Uterus (tissue), 4 donors: ENCODE data around the gene POLD1. TPM values are rescaled to one million over a fixed set of nuclear protein-coding genes. Genes with fewer than 3 reads are reported as not detected.

Source experiments
- DNase-seq, 2 donors: peaks; one replicate each; pipeline ENCODE4 v3.0.0-alpha.2; 2019 to 2020
- H3K27ac ChIP-seq, 2 donors: fragments of 200-600 bp; sonication (generic); 1 replicate in 1 of 2; 2 replicates in 1 of 2; pipeline ENCODE4 v1.5.1; 2016 to 2018
- H3K27me3 ChIP-seq, 2 donors: fragments of 200-600 bp; sonication (generic); one replicate each; pipeline ENCODE4 v1.5.1; 2018 to 2019; ENCODE audit warnings: control low read depth in 1 of 2
- H3K36me3 ChIP-seq, 2 donors: fragments of 200-600 bp; sonication (generic); one replicate each; pipeline ENCODE4 v1.5.1; 2019; ENCODE audit warnings: control low read depth in 1 of 2
- H3K4me1 ChIP-seq, 2 donors: fragments of 200-600 bp; sonication (generic); one replicate each; pipeline ENCODE4 v1.5.1; 2018 to 2019; ENCODE audit warnings: control low read depth in 1 of 2
- H3K4me3 ChIP-seq, 2 donors: fragments of 200-600 bp; sonication (generic); 1 replicate in 1 of 2; 2 replicates in 1 of 2; pipeline ENCODE4 v1.5.1; 2018 to 2019; ENCODE audit warnings: mild to moderate bottlenecking in 1 of 2
- H3K9me3 ChIP-seq, 2 donors: fragments of 200-600 bp; sonication (generic); one replicate each; pipeline ENCODE4 v1.5.1; 2019; ENCODE audit warnings: control low read depth in 1 of 2
- POLR2A ChIP-seq, 2 donors: fragments of 450-650 bp; IDR thresholded peaks; one replicate each; pipeline ENCODE4 v1.6.1; 2016; ENCODE audit warnings: antibody characterized with exemption in 2 of 2, mild to moderate bottlenecking in 1 of 2, moderate library complexity in 1 of 2
- intact Hi-C: fragments of 100-400 bp; cut with DNase I; formaldehyde crosslinking; loops from one replicate; pipeline ENCODE4 v1.15.1; 2023; ENCODE audit warnings: low total_unique reads
- total RNA-seq, 4 donors: library from RNA; depleted of rRNA in 3 of 4; stranded (reverse); fragments of >200 nt in 3 of 4; gene quantifications; one replicate each; pipeline versions ENCODE4 v1.1.0 to v1.2.4, GENCODE V29; 2014 to 2023
- TF ChIP-seq, protein P1 (sequence below), 4 experiments: fragments of 200-600 bp in 2 of 4; fragments of 450-650 bp in 2 of 4; sonication (generic) in 2 of 4; IDR thresholded peaks; one replicate each; pipeline ENCODE4 v1.5.1; 2016 to 2019; ENCODE audit warnings: antibody characterized with exemption in 4 of 4, mild to moderate bottlenecking in 2 of 4, moderate library complexity in 1 of 4
- donor health status: DM: yes; HTN: yes; CAD: no.

POLD1 gene
- total RNA-seq, 4 donors from 2014 or later, result 10.6 to 47.9 (median 24.0) TPM

DNA sequence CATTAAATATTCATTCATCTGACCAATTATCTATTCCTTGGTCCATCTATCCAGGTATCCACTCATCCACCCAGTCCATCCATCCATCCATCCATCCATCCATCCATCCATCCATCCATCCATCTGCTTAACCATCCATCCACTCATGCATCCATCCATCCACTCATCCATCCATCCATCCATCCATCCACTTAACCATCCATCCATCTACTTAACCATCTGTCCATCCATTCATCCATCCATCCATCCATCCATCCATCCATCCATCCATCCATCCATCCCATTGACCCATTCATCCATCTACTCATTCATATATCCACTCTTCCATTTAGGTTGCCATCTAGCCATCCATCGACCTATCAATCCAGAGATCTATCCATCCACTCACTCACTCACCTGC is 59.9 kb downstream of the POLD1 start:
- Histone ChIP-seq H3K4me3 (no peak overlapping the region), H3K36me3 (no peaks in the 10 kb centered on the region), H3K9me3 (no peaks in the 10 kb centered on the region), H3K27ac (no peak overlapping the region), H3K27me3 (no peaks in the 10 kb centered on the region), H3K4me1 (no peaks in the 10 kb centered on the region)
- intact Hi-C loops, result no loop called here
- no peak for DNase-seq
- TF ChIP-seq, protein P1, sequence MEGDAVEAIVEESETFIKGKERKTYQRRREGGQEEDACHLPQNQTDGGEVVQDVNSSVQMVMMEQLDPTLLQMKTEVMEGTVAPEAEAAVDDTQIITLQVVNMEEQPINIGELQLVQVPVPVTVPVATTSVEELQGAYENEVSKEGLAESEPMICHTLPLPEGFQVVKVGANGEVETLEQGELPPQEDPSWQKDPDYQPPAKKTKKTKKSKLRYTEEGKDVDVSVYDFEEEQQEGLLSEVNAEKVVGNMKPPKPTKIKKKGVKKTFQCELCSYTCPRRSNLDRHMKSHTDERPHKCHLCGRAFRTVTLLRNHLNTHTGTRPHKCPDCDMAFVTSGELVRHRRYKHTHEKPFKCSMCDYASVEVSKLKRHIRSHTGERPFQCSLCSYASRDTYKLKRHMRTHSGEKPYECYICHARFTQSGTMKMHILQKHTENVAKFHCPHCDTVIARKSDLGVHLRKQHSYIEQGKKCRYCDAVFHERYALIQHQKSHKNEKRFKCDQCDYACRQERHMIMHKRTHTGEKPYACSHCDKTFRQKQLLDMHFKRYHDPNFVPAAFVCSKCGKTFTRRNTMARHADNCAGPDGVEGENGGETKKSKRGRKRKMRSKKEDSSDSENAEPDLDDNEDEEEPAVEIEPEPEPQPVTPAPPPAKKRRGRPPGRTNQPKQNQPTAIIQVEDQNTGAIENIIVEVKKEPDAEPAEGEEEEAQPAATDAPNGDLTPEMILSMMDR (IDR thresholded peaks at IDR 0.05), result no peak
- no peak for TF ChIP-seq POLR2A (IDR thresholded peaks at IDR 0.05)

DNA sequence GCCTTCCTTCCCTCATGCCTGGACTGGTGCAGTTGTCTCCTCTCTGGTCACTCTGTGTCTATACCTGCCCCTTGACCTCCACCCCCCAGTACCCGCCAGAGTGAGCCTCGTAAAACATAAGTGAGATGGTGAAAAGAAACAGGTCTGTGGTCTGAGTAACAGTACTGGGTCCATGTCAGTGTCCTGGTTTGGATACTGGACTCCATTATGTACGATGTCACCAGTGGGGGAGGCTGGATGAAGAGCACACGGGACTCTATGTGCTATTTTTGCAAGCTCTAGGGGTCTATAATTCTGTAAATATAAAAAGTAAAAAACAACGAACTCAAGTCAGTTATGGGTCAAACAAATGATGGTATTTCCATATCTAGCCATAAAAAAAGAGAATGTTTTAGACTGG is 62.9 kb downstream of the POLD1 start:
- TF ChIP-seq, protein P1 (IDR thresholded peaks at IDR 0.05), result no peak
- TF ChIP-seq POLR2A (IDR thresholded peaks at IDR 0.05), result no peak
- Histone ChIP-seq H3K9me3 (no peaks in the 10 kb centered on the region), H3K36me3 (no peaks in the 10 kb centered on the region), H3K27ac (no peak overlapping the region), H3K27me3 (no peaks in the 10 kb centered on the region), H3K4me3 (no peak overlapping the region), H3K4me1 (no peaks in the 10 kb centered on the region)
- no peak for DNase-seq
- intact Hi-C loops, result no loop called here

DNA sequence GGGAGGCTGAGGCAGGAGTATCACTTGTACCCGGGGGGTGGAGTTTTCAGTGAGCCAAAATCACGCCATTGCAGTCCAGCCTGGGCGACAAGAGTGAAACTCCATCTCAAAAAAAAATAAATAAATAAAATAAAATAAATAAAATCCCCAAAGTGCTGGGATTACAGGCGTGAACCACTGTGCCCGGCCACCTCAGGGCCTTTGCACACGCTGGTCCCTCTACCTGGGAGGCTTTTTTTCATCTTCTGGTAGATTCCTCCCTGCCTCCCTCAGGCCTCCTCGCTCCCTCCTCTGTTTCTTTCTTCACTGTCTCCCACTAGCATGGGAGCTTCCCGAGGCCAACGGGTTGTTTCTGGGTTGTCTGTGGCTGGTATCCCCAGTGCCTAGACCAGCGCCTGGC is 63.6 kb downstream of the POLD1 start:
- intact Hi-C loops, result no loop called here
- no peaks in the 10 kb centered on the region for H3K36me3 ChIP-seq
- DNase-seq, result no peak
- H3K27me3 ChIP-seq, result no peaks in the 10 kb centered on the region
- TF ChIP-seq, protein P1 (IDR thresholded peaks at IDR 0.05), result no peak
- no peak for TF ChIP-seq POLR2A (IDR thresholded peaks at IDR 0.05)
- no peaks in the 10 kb centered on the region for H3K9me3 ChIP-seq
- H3K4me1 ChIP-seq, result no peaks in the 10 kb centered on the region
- no peak overlapping the region for H3K27ac ChIP-seq
- H3K4me3 ChIP-seq, result no peak overlapping the region

DNA sequence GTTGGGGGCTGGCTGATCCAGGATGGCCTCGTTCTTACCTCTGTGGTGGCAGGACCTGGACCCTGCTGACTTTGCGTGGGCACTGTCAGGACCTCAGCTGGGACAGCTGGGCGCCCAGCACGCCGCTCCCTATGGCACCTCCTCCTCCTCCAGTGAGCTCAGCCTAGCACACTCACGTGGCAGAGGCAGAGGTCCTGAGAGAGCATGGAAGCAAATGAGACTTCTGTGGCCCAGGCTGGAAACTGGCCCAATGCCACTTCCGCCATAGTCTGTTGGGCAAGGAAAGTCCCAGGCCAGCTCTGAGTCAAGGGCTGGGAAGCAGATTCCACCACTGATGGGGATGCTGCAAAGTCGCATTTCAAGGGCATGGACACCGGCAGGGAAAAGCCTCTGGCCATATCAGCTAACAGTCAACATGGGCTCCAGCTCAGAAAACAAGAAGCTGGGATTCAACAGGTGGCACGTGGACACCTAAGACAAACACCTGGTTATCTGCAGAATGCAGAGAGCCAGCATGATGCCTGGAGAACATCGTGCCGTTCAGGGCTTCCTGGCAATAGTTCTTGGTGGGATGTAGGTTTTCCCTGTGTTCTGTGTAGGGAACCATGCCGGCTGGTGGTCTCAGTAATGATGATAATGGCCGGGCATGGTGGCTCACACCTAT is 65.2 kb downstream of the POLD1 start:
- DNase-seq, result no peak

More for the DNA sequence above, 65.2 kb downstream of the POLD1 start:
- intact Hi-C loops, result no loop called here
- no peak overlapping the region for H3K27ac ChIP-seq
- no peaks in the 10 kb centered on the region for H3K27me3 ChIP-seq
- no peaks in the 10 kb centered on the region for H3K4me1 ChIP-seq
- H3K4me3 ChIP-seq, result no peak overlapping the region
- H3K36me3 ChIP-seq, result no peaks in the 10 kb centered on the region
- TF ChIP-seq, protein P1 (IDR thresholded peaks at IDR 0.05), result no peak
- no peak for TF ChIP-seq POLR2A (IDR thresholded peaks at IDR 0.05)
- H3K9me3 ChIP-seq, result no peaks in the 10 kb centered on the region
